Esophagus mucosa (tissue), 1 donor: ENCODE data around the gene PSMA7. TPM values are rescaled to one million over a fixed set of nuclear protein-coding genes. Genes with fewer than 3 reads are reported as not detected.

ENCODE experiments used
- total RNA-seq: library from RNA; stranded (reverse); gene quantifications from one replicate; pipeline ENCODE4 v1.2.4, GENCODE V29; 2023
- donor health status: DM: yes; HTN: yes; CAD: no.

PSMA7 gene
- total RNA-seq, 1 donor from 2014 or later: 177 TPM

Other genes with a start within 250 kb of the PSMA7 start
- 7.7 TPM for gene TAF4, start 77.5 kb downstream of the PSMA7 start, total RNA-seq
- 28.7 TPM for gene LSM14B, start 20.9 kb downstream of the PSMA7 start, total RNA-seq
- 6.9 TPM for gene SS18L1, start 375 bp upstream of the PSMA7 start, total RNA-seq
- gene MTG2, start 39.6 kb upstream of the PSMA7 start, total RNA-seq: 20.2 TPM
- gene HRH3, start 76.9 kb upstream of the PSMA7 start, total RNA-seq: not detected
- gene OSBPL2, start 95.1 kb upstream of the PSMA7 start, total RNA-seq: 58.5 TPM
- 76.1 TPM for gene ADRM1, start 159.6 kb upstream of the PSMA7 start, total RNA-seq
- 83.4 TPM for gene LAMA5, start 223.9 kb upstream of the PSMA7 start, total RNA-seq
- gene RPS21, start 243.7 kb upstream of the PSMA7 start, total RNA-seq: 1,745 TPM